CMK (cell line): ENCODE results near the gene CHCHD3.

Experiments used
- DNase-seq: peaks from one replicate; pipeline ENCODE4 v3.0.0-alpha.2; 2010; ENCODE audit warnings: low read depth

Gene CHCHD3

GRCh38 chr7:132815696-132816311 lies 266.1 kb downstream of the CHCHD3 start:
- DNase-seq: no peak

- no peak for DNase-seq
Measured at GRCh38 chr7:132815130-132815529, 266.8 kb downstream of the CHCHD3 start.

- DNase-seq: no peak
Measured at GRCh38 chr7:132810561-132810960, 271.3 kb downstream of the CHCHD3 start.

GRCh38 chr7:132806834-132807233 lies 275.1 kb downstream of the CHCHD3 start:
- DNase-seq: no peak

- no peak for DNase-seq
Measured at GRCh38 chr7:132805766-132806165, 276.1 kb downstream of the CHCHD3 start.

GRCh38 chr7:132804849-132805485 lies 276.9 kb downstream of the CHCHD3 start:
- DNase-seq: no peak

- DNase-seq: no peak
Measured at GRCh38 chr7:132800522-132800921, 281.4 kb downstream of the CHCHD3 start.

- DNase-seq: no peak
Measured at GRCh38 chr7:132799081-132799413, 282.8 kb downstream of the CHCHD3 start.

- no peak for DNase-seq
Measured at GRCh38 chr7:132797152-132797551, 284.7 kb downstream of the CHCHD3 start.

GRCh38 chr7:132793474-132793873 lies 288.4 kb downstream of the CHCHD3 start:
- DNase-seq: no peak

GRCh38 chr7:132791036-132791435 lies 290.9 kb downstream of the CHCHD3 start:
- DNase-seq: no peak

- DNase-seq: no peak
Measured at GRCh38 chr7:132790104-132790503, 291.8 kb downstream of the CHCHD3 start.

GRCh38 chr7:132789281-132789680 lies 292.6 kb downstream of the CHCHD3 start:
- DNase-seq: no peak

GRCh38 chr7:132785870-132786269 lies 296.0 kb downstream of the CHCHD3 start:
- DNase-seq: no peak

GRCh38 chr7:132784406-132784805 lies 297.5 kb downstream of the CHCHD3 start:
- DNase-seq: no peak

- no peak for DNase-seq
Measured at GRCh38 chr7:132783824-132784223, 298.1 kb downstream of the CHCHD3 start.

GRCh38 chr7:132782777-132783640 lies 298.9 kb downstream of the CHCHD3 start:
- DNase-seq: no peak

- DNase-seq: no peak
Measured at GRCh38 chr7:132780822-132781221, 301.1 kb downstream of the CHCHD3 start.

GRCh38 chr7:132779164-132779563 lies 302.7 kb downstream of the CHCHD3 start:
- no peak for DNase-seq

- no peak for DNase-seq
Measured at GRCh38 chr7:132778761-132779160, 303.1 kb downstream of the CHCHD3 start.

- DNase-seq: no peak
Measured at GRCh38 chr7:132777956-132778355, 303.9 kb downstream of the CHCHD3 start.

- no peak for DNase-seq
Measured at GRCh38 chr7:132777414-132777813, 304.5 kb downstream of the CHCHD3 start.

GRCh38 chr7:132776048-132776620 lies 305.8 kb downstream of the CHCHD3 start:
- no peak for DNase-seq
